Measurements from ENCODE around the gene GUCY2C.

The GUCY2C gene

DNA sequence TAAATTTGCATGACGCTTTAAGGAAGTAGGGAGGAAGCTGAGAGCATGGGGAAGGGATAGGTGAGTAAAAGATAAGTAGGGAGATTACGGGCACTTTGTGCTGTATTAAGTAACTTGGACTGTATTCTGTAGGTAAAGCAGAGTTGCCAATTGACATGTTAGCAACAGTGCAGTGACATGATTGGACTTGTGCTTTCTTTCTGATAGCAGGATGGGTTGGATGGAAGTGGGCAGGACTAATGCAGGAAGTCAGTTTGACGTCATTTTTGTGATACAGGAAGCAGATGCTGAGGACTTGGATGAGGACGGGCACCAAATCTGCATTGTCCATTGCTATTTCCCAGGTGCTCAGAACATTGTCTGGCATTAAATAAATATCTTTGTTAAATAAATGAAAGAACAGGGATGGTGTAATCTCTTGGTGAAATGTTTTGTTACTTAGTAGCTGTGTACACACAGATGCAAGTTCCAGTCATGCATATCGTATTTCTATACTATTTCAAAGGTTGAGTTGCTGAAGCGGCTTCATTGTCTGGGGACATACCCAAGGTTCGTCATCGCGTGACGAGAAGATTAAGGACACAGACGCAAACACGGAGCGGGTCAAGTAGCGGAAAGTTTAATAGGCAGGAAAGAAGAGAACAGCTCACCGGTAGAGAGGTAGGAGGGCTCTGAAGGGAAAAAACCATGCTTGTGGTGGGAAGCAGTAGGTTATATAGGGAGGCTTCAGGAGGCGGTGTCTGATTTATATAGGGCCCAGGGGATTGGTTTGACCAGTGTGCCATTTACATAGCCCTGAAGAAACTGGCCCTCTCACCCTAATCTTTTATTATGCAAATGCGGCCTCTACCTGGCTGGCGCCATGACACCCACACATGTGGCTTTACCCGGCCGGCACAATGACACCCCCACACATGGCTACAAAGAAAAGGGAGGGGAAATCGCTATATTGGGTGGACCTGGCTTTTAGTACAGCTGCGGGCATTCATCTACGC lies 30.7 kb downstream of the GUCY2C start:
- DNase-seq (ENCODE audit: low read depth in 2 of 2), result no peak
- no peak overlapping the region for H3K4me3 ChIP-seq (replicated peaks in 1 of 2; ENCODE audit: low read depth in 2 of 2, low read length in 2 of 2)
- TF ChIP-seq, protein P1, sequence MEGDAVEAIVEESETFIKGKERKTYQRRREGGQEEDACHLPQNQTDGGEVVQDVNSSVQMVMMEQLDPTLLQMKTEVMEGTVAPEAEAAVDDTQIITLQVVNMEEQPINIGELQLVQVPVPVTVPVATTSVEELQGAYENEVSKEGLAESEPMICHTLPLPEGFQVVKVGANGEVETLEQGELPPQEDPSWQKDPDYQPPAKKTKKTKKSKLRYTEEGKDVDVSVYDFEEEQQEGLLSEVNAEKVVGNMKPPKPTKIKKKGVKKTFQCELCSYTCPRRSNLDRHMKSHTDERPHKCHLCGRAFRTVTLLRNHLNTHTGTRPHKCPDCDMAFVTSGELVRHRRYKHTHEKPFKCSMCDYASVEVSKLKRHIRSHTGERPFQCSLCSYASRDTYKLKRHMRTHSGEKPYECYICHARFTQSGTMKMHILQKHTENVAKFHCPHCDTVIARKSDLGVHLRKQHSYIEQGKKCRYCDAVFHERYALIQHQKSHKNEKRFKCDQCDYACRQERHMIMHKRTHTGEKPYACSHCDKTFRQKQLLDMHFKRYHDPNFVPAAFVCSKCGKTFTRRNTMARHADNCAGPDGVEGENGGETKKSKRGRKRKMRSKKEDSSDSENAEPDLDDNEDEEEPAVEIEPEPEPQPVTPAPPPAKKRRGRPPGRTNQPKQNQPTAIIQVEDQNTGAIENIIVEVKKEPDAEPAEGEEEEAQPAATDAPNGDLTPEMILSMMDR (IDR thresholded peaks at IDR 0.05; ENCODE audit: low read depth, low read length), result no peak

DNA sequence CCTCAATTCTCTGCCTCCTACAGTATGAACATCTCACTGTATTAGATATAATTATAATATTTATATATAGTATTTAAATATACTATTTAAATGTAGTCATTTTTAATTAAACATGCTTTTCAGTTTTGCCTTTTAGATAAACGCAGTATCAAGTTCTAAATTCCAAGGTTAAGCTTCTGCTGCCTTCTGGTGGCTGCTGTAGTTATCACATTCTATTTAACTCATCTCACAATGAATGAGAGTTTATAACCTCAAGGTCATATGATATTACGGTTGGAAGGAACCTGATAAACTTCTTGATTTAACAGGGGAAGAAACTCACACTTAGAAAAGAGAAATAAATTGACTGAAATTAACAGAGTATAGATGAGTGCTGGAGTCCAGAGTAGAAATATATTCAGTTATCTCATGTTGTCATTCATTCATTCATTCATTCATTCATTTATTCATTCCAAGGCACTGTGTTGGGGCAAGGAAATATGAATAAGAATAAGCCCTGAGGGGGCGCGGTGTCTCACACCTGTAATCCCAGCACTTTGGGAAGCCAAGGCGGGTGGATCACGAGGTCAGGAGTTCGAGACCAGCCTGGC lies 31.9 kb downstream of the GUCY2C start:
- H3K4me3 ChIP-seq (replicated peaks in 1 of 2; ENCODE audit: low read depth in 2 of 2, low read length in 2 of 2), result no peak overlapping the region
- TF ChIP-seq, protein P1 (IDR thresholded peaks at IDR 0.05; ENCODE audit: low read depth, low read length), result peak; percentile 64
- peak; percentile 55 to 72 for DNase-seq (ENCODE audit: low read depth in 2 of 2)

DNA sequence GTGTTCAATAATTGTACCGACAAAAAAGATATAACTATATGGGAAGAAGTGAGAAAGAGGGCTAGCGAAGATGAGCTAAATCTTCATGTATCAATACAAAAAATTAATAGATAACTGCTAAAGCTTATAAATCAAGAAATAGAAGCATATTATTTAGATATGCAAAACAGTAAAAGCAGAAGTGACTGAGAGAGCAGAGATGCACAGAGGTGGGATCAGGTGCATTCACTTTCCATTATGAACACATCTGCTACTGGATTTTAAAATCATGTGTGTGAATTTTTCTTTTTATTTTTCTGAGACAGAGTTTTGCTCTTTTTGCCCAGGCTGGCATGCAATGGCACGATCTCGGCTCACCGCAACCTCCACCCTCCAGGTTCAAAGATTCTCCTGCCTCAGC lies 33.4 kb downstream of the GUCY2C start:
- TF ChIP-seq, protein P1 (IDR thresholded peaks at IDR 0.05; ENCODE audit: low read depth, low read length), result no peak
- DNase-seq (ENCODE audit: low read depth in 2 of 2), result no peak

DNA sequence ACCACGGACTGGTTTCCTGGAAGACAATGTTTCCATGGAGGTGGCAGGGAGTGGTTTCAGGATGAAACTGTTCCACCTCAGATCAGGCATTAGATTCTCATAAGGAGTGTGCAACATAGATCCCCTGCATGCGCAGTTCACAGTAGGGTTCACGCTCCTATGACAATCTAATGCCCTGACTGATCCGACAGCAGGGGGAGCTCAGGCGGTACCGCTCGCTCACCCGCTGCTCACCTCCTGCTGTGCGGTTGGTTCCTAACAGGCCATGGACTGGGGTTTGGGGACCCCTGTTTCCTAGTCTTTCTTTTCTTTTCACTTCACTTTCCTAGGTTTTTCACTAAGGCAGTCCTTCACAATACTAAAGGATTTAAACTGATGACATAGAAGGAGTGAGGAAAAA lies 39.6 kb downstream of the GUCY2C start:
- no peak overlapping the region for H3K4me3 ChIP-seq (replicated peaks in 1 of 2; ENCODE audit: low read depth in 2 of 2, low read length in 2 of 2)
- TF ChIP-seq, protein P1 (IDR thresholded peaks at IDR 0.05; ENCODE audit: low read depth, low read length), result no peak
- DNase-seq (ENCODE audit: low read depth in 2 of 2), result no peak

More for the DNA sequence above, 33.4 kb downstream of the GUCY2C start:
- H3K4me3 ChIP-seq (replicated peaks in 1 of 2; ENCODE audit: low read depth in 2 of 2, low read length in 2 of 2), result no peak overlapping the region

DNA sequence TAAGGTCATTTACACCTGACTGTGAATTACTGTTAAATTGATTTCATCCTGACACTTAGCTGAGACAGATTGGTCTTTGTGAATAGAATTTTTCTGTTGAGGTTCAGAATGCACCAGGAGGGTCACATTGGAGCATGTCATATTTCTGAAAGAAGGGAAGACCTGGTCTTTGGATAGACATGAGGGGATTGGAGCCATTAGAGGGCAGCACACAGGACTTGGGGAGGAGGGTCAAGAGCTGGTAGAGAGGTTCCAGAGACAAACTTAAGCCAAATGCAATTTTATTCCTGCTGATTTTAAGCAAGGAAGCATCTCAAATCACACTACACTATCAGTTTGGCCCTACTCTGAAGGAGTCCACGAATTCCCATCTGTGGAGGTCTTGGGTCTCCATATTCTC lies 41.1 kb downstream of the GUCY2C start:
- no peak for DNase-seq (ENCODE audit: low read depth in 2 of 2)
- TF ChIP-seq, protein P1 (IDR thresholded peaks at IDR 0.05; ENCODE audit: low read depth, low read length), result no peak

DNA sequence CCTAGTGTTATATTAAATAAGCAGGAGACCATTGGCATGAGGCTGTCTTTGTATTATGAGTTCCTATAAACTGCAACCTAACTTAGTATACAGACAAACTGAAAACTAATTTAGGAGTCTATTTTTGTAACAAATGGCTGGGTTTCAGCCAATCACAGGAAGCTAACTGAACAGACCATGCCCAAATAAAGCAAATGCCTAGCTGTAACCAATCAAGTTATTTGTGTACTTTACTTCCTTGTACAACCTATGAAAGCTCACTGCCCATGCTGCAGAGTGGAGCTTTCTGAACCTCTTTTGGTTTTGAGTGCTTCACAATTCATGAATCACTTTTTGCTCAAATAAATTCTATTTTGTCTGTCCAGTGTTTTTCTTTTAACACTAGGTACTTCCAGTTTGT lies 41.6 kb downstream of the GUCY2C start:
- TF ChIP-seq, protein P1 (IDR thresholded peaks at IDR 0.05; ENCODE audit: low read depth, low read length), result no peak
- DNase-seq (ENCODE audit: low read depth in 2 of 2), result no peak
- no peak overlapping the region for H3K4me3 ChIP-seq (replicated peaks in 1 of 2; ENCODE audit: low read depth in 2 of 2, low read length in 2 of 2)

More for the DNA sequence above, 41.1 kb downstream of the GUCY2C start:
- H3K4me3 ChIP-seq (replicated peaks in 1 of 2; ENCODE audit: low read depth in 2 of 2, low read length in 2 of 2), result no peak overlapping the region

All from cardiac fibroblast (primary cell).